Raji (cell line): ENCODE data around the gene DBH.

Experiments used
- POLR2A ChIP-seq: IDR thresholded peaks from 2 replicates; pipeline ENCODE4 v1.6.1; 2011; ENCODE audit warnings: low read depth, low read length, control low read depth; ENCODE audit not compliant: insufficient read depth

Gene DBH

GRCh38 chr9:133643978-133644760, 8.0 kb downstream of the DBH start:
- no peak for TF ChIP-seq POLR2A

GRCh38 chr9:133645021-133645765, 9.0 kb downstream of the DBH start:
- TF ChIP-seq POLR2A: no peak

GRCh38 chr9:133647148-133647547, 11.0 kb downstream of the DBH start:
- no peak for TF ChIP-seq POLR2A

GRCh38 chr9:133647765-133648469, 11.8 kb downstream of the DBH start:
- TF ChIP-seq POLR2A: no peak

GRCh38 chr9:133649194-133649593, 13.0 kb downstream of the DBH start:
- TF ChIP-seq POLR2A: no peak

- no peak for TF ChIP-seq POLR2A
Observed at GRCh38 chr9:133650026-133650425, 13.9 kb downstream of the DBH start.

GRCh38 chr9:133653638-133654037, 17.5 kb downstream of the DBH start:
- no peak for TF ChIP-seq POLR2A

- TF ChIP-seq POLR2A: no peak
Observed at GRCh38 chr9:133654736-133655657, 18.8 kb downstream of the DBH start.

- TF ChIP-seq POLR2A: no peak
Observed at GRCh38 chr9:133655701-133656100, 19.5 kb downstream of the DBH start.

- TF ChIP-seq POLR2A: no peak
Observed at GRCh38 chr9:133656211-133657119, 20.3 kb downstream of the DBH start.

GRCh38 chr9:133657120-133657661, 21.0 kb downstream of the DBH start:
- TF ChIP-seq POLR2A: no peak

GRCh38 chr9:133658442-133659431, 22.6 kb downstream of the DBH start:
- no peak for TF ChIP-seq POLR2A

- TF ChIP-seq POLR2A: no peak
Observed at GRCh38 chr9:133659516-133659915, 23.4 kb downstream of the DBH start.
